H1 (cell line): ENCODE results near the gene SLC16A2.
"Not testable (repeated sequence)": the region's sequence is repeated elsewhere in the genome, so short reads cannot be mapped to it uniquely, and the experiment has no call there.

Source experiments
- CBX5 ChIP-seq: fragments of 300-800, 300-1000 bp; sonication (generic); IDR thresholded peaks from 2 replicates; pipeline ENCODE4 v1.7.1; 2016; ENCODE audit warnings: antibody characterized with exemption, low read length, low read depth
- EGR1 ChIP-seq: IDR thresholded peaks from 2 replicates; pipeline ENCODE4 v1.6.1; 2011; ENCODE audit warnings: low read depth, low read length, borderline replicate concordance
- EP300 ChIP-seq, 2 experiments: IDR thresholded peaks; 1 replicate in 1 of 2; 2 replicates in 1 of 2; pipeline ENCODE4 v1.6.1; 2011 to 2012; ENCODE audit warnings: low read depth in 2 of 2, low read length in 2 of 2, mild to moderate bottlenecking in 2 of 2, borderline replicate concordance in 1 of 2, inconsistent platforms in 1 of 2, moderate library complexity in 1 of 2
- POLR2AphosphoS5 ChIP-seq: IDR thresholded peaks from 2 replicates; pipeline ENCODE4 v1.6.1; 2011; ENCODE audit warnings: low read depth, low read length
- TAF1 ChIP-seq: IDR thresholded peaks from 2 replicates; pipeline ENCODE4 v1.6.1; 2011; ENCODE audit warnings: mild to moderate bottlenecking, low read depth, low read length
- TF ChIP-seq, protein P1 (sequence below), 3 experiments: IDR thresholded peaks; 1 replicate in 2 of 3; 2 replicates in 1 of 3; pipeline versions ENCODE4 v1.5.1 to v1.6.1; 2011; ENCODE audit warnings: low read length in 3 of 3, mild to moderate bottlenecking in 3 of 3, inconsistent platforms in 2 of 3, low read depth in 1 of 3, moderate library complexity in 1 of 3; ENCODE audit not compliant: insufficient read depth in 1 of 3; ENCODE audit errors: control extremely low read depth in 1 of 3

DNA sequence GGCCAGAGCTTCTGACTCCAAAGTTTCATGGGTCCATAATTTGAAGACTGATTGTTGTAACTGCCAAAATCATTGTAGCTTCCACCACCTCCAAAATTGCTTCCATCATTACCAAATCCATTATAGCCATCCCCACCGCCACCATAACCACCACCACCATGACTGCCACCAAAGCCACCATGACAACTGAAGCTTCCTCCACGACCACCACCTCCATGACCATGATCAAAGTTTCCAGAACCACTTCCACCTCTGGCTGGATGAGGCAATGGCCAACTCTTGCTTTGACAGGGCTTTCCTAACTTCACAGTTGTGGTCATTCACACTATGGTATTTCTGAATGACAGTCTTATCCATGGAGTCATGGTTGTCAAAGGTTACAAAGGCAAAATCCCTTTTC lies 51.8 kb downstream of the SLC16A2 start:
- TF ChIP-seq, protein P1, sequence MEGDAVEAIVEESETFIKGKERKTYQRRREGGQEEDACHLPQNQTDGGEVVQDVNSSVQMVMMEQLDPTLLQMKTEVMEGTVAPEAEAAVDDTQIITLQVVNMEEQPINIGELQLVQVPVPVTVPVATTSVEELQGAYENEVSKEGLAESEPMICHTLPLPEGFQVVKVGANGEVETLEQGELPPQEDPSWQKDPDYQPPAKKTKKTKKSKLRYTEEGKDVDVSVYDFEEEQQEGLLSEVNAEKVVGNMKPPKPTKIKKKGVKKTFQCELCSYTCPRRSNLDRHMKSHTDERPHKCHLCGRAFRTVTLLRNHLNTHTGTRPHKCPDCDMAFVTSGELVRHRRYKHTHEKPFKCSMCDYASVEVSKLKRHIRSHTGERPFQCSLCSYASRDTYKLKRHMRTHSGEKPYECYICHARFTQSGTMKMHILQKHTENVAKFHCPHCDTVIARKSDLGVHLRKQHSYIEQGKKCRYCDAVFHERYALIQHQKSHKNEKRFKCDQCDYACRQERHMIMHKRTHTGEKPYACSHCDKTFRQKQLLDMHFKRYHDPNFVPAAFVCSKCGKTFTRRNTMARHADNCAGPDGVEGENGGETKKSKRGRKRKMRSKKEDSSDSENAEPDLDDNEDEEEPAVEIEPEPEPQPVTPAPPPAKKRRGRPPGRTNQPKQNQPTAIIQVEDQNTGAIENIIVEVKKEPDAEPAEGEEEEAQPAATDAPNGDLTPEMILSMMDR (IDR thresholded peaks at IDR 0.05; ENCODE audit: control extremely low read depth in 1 of 3, insufficient read depth in 1 of 3, low read depth in 1 of 3, low read length in 3 of 3) = not testable (repeated sequence)
- TF ChIP-seq POLR2AphosphoS5; TAF1; EGR1; CBX5; EP300 (IDR thresholded peaks at IDR 0.05; ENCODE audit: borderline replicate concordance in 1 of 2, low read depth in 2 of 2, low read length in 2 of 2): not testable (repeated sequence)
